Activated T-cell treated with anti-CD3 and anti-CD28 coated beads, Interleukin-2, amount 50 U/mL, for 4 hours (primary cell): ENCODE data around the gene CSRP1. TPM values are rescaled to one million over a fixed set of nuclear protein-coding genes. Genes with fewer than 3 reads are reported as not detected.

Source experiments
- ATAC-seq, 2 donors: fragments of 200-7000 bp; cut with Tn5 transposase; one replicate each; pipeline ENCODE4 v1.10.0; 2021
- DNase-seq: peaks from one replicate; pipeline ENCODE4 v3.0.0-alpha.2; 2020
- H3K27me3 Mint-ChIP-seq: one replicate; pipeline ENCODE4 v1.8.0; 2021; ENCODE audit warnings: low read depth, mixed read lengths
- H3K36me3 Mint-ChIP-seq: one replicate; pipeline ENCODE4 v1.8.0; 2022; ENCODE audit warnings: mixed read lengths; ENCODE audit not compliant: insufficient read depth
- H3K4me1 Mint-ChIP-seq: one replicate; pipeline ENCODE4 v1.8.0; 2021; ENCODE audit warnings: low read depth, mixed read lengths
- H3K4me3 Mint-ChIP-seq: one replicate; pipeline ENCODE4 v1.8.0; 2021; ENCODE audit warnings: mild to moderate bottlenecking, moderate library complexity, mixed read lengths
- H3K9me3 Mint-ChIP-seq: one replicate; pipeline ENCODE4 v1.8.0; 2021; ENCODE audit warnings: mixed read lengths
- total RNA-seq, 3 donors: library from RNA; stranded (reverse); gene quantifications; one replicate each; pipeline ENCODE4 v1.2.1, GENCODE V29; 2021

CSRP1 gene
- total RNA-seq, 3 donors from 2014 or later: 51.5 to 54.3 (median 52.4) TPM

DNA sequence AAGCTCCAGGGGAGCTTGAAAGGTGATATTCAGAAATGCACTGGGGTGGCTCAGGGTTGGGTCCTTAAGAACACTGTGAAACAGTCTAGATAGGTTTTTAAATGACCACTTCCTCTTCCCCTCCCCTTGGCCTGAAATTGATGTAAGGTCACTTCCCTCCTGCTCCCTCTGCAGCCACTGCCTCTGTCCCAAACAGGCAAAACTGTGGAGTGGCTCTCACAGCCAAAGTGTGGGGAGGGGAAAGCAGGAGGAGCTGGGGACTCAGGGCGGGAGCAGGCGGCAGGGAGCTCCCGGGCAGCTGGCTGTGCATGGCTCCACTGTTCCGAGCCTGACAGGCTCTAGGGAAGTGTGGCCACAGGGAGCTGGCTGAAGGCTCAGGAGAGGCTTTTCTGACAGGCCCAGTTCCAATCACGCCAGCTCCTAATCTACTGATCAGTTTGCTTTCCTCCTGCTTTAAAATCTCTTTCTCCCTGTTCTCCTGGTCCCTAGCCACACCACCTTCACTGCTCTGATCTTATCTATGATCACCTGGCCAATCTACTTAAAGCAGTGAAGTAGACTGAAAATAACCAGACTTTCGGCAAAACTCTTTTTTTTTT is 5.1 kb upstream of the CSRP1 start:
- DNase-seq (no peak), ATAC-seq (no peak)
- H3K36me3 Mint-ChIP-seq: peaks cover 10% of the 10 kb centered on the region
- H3K4me1 Mint-ChIP-seq: peaks cover 10% of the 10 kb centered on the region
- no peak overlapping the region for H3K4me3 Mint-ChIP-seq
- H3K27me3 Mint-ChIP-seq: no peaks in the 10 kb centered on the region
- H3K9me3 Mint-ChIP-seq: no peaks in the 10 kb centered on the region

- peaks cover 10% of the 10 kb centered on the region for H3K36me3 Mint-ChIP-seq
- H3K9me3 Mint-ChIP-seq: no peaks in the 10 kb centered on the region
- no peaks in the 10 kb centered on the region for H3K27me3 Mint-ChIP-seq
- ATAC-seq (no peak), DNase-seq (no peak)
- H3K4me1 Mint-ChIP-seq: peaks cover 10% of the 10 kb centered on the region
- no peak overlapping the region for H3K4me3 Mint-ChIP-seq
Measured at GRCh38 chr1:201511396-201511940, 4.5 kb upstream of the CSRP1 start.

DNA sequence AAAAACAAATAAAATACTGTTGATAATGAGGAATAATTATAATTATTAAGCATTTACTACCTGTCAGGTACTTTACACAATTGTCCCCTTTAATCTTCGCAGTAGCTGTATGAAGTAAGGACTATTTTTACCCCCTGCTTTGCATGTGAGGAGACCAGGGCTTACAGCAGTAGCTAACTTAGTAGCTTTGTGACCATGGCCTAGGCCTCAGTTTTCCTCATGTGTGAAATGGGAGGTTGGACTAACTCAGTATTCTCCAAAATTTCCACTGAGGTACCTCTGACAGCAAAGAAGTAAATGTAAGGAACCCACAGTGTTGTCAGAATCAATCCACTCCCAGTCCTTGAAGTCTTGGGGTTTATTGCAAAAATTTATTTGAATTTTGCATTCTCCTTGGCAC is 3.8 kb upstream of the CSRP1 start:
- no peaks in the 10 kb centered on the region for H3K27me3 Mint-ChIP-seq
- H3K36me3 Mint-ChIP-seq: peaks cover 6% of the 10 kb centered on the region
- peaks cover 18% of the 10 kb centered on the region for H3K4me1 Mint-ChIP-seq
- no peaks in the 10 kb centered on the region for H3K9me3 Mint-ChIP-seq
- DNase-seq: no peak
- no peak overlapping the region for H3K4me3 Mint-ChIP-seq
- ATAC-seq: no peak

GRCh38 chr1:201509601-201510374 is 2.9 kb upstream of the CSRP1 start:
- Mint-ChIP-seq H3K9me3 (no peaks in the 10 kb centered on the region), H3K27me3 (no peaks in the 10 kb centered on the region), H3K4me3 (no peak overlapping the region), H3K36me3 (peaks cover 3% of the 10 kb centered on the region), H3K4me1 (peaks cover 26% of the 10 kb centered on the region)
- no peak for ATAC-seq
- DNase-seq: no peak

DNA sequence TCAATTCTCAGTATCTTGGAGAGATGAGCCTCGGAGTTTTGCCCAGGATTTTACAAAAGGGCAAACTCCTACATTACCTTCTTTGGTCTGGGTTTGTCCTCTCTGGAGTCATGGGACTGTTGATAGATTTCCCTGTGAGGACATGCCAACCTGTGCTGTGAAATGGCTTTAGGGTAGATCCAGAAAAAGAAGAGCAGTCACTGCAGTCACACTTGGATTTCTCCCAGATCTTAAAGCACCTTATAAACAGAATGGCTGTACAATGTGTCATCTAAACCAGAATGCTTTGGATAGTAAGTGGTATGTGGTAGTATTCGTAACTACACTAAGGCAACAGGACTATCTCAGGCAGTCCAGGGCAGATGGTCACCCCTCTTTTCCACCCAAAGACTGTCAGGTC is 1.9 kb upstream of the CSRP1 start:
- no peak overlapping the region for H3K4me3 Mint-ChIP-seq
- H3K4me1 Mint-ChIP-seq: peaks cover 31% of the 10 kb centered on the region
- ATAC-seq: no peak
- H3K27me3 Mint-ChIP-seq: no peaks in the 10 kb centered on the region
- no peaks in the 10 kb centered on the region for H3K36me3 Mint-ChIP-seq
- H3K9me3 Mint-ChIP-seq: no peaks in the 10 kb centered on the region
- no peak for DNase-seq

GRCh38 chr1:201507360-201507675 is 395 bp upstream of the CSRP1 start:
- Mint-ChIP-seq H3K9me3 (no peaks in the 10 kb centered on the region), H3K4me1 (peaks cover 33% of the 10 kb centered on the region), H3K36me3 (no peaks in the 10 kb centered on the region), H3K27me3 (no peaks in the 10 kb centered on the region), H3K4me3 (peak overlapping the region; percentile 91)
- ATAC-seq (peak; percentile 6 to 29), DNase-seq (no peak)

- Mint-ChIP-seq H3K36me3 (no peaks in the 10 kb centered on the region), H3K27me3 (no peaks in the 10 kb centered on the region), H3K4me3 (peak overlapping the region; percentile 91), H3K4me1 (peaks cover 33% of the 10 kb centered on the region), H3K9me3 (no peaks in the 10 kb centered on the region)
- DNase-seq: no peak
- no peak for ATAC-seq
Measured at GRCh38 chr1:201506092-201506491, 831 bp downstream of the CSRP1 start.

DNA sequence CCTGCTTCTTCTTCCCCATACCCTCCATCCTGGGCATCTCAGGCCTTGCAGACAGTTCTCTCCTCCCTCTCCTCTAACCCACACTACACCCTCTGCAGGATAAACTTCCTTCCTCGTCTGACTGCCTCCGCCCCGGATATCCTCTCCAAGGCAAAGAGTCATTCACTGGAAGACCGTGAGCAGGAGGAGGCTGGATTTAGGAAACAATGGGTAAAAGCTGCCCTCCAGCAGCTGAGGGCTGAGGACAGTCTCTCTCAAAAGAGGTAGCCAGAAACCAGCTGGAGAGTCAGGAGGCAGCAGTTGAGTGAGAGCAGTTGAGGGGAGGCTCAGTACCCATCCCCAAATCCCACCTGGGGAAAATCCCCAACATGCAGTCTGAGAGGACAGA is 1.4 kb downstream of the CSRP1 start:
- no peak for ATAC-seq
- Mint-ChIP-seq H3K36me3 (no peaks in the 10 kb centered on the region), H3K27me3 (no peaks in the 10 kb centered on the region), H3K9me3 (no peaks in the 10 kb centered on the region), H3K4me1 (peaks cover 33% of the 10 kb centered on the region), H3K4me3 (peak overlapping the region; percentile 91)
- no peak for DNase-seq

- Mint-ChIP-seq H3K4me1 (peaks cover 33% of the 10 kb centered on the region), H3K9me3 (no peaks in the 10 kb centered on the region), H3K27me3 (no peaks in the 10 kb centered on the region), H3K36me3 (no peaks in the 10 kb centered on the region), H3K4me3 (peak overlapping the region; percentile 91)
- no peak for DNase-seq
- ATAC-seq: no peak
Measured at GRCh38 chr1:201504799-201505502, 2.0 kb downstream of the CSRP1 start.

DNA sequence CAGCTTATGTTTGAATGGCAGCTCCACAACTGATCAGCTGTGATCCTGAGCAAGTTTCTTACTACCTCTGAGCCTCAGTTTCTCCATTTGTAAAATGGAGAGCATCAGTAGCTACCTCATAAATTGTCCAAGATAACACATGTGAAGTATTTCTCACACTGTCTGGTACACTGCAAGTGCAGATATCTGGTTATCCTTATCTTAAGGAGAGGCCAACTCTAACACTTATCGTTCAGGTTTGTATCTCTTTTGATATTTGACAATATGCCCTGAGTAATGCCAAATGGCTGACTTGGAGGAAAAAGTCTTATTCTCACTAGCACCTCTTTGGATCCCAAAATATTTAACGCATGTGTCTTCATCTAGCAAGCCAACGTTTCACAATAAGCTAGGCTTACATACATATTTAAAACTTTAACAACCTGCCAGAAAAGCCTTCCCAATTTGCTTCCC is 2.7 kb downstream of the CSRP1 start:
- Mint-ChIP-seq H3K4me1 (peaks cover 33% of the 10 kb centered on the region), H3K27me3 (no peaks in the 10 kb centered on the region), H3K9me3 (no peaks in the 10 kb centered on the region), H3K36me3 (peaks cover under 1% of the 10 kb centered on the region), H3K4me3 (no peak overlapping the region)
- DNase-seq (no peak), ATAC-seq (no peak)

- Mint-ChIP-seq H3K4me1 (peaks cover 38% of the 10 kb centered on the region), H3K4me3 (peak overlapping the region; percentile 7), H3K9me3 (no peaks in the 10 kb centered on the region), H3K36me3 (peaks cover 2% of the 10 kb centered on the region), H3K27me3 (no peaks in the 10 kb centered on the region)
- ATAC-seq (no peak), DNase-seq (no peak)
Measured at GRCh38 chr1:201503397-201504176, 3.3 kb downstream of the CSRP1 start.

- no peak overlapping the region for H3K4me3 Mint-ChIP-seq
- H3K27me3 Mint-ChIP-seq: no peaks in the 10 kb centered on the region
- H3K9me3 Mint-ChIP-seq: no peaks in the 10 kb centered on the region
- ATAC-seq (no peak), DNase-seq (no peak)
- peaks cover 2% of the 10 kb centered on the region for H3K36me3 Mint-ChIP-seq
- H3K4me1 Mint-ChIP-seq: peaks cover 32% of the 10 kb centered on the region
Measured at GRCh38 chr1:201502511-201502857, 4.4 kb downstream of the CSRP1 start.

GRCh38 chr1:201501812-201502510 is 5.0 kb downstream of the CSRP1 start:
- H3K9me3 Mint-ChIP-seq: no peaks in the 10 kb centered on the region
- H3K4me1 Mint-ChIP-seq: peaks cover 28% of the 10 kb centered on the region
- H3K36me3 Mint-ChIP-seq: peaks cover 2% of the 10 kb centered on the region
- H3K4me3 Mint-ChIP-seq: no peak overlapping the region
- no peaks in the 10 kb centered on the region for H3K27me3 Mint-ChIP-seq
- ATAC-seq (no peak), DNase-seq (no peak)

- no peak for DNase-seq
- Mint-ChIP-seq H3K4me1 (peaks cover 24% of the 10 kb centered on the region), H3K27me3 (no peaks in the 10 kb centered on the region), H3K36me3 (peaks cover 2% of the 10 kb centered on the region), H3K4me3 (no peak overlapping the region), H3K9me3 (no peaks in the 10 kb centered on the region)
- ATAC-seq: no peak
Measured at GRCh38 chr1:201501144-201501543, 5.8 kb downstream of the CSRP1 start.
